ENCODE data around the gene ROCK1.

DNA sequence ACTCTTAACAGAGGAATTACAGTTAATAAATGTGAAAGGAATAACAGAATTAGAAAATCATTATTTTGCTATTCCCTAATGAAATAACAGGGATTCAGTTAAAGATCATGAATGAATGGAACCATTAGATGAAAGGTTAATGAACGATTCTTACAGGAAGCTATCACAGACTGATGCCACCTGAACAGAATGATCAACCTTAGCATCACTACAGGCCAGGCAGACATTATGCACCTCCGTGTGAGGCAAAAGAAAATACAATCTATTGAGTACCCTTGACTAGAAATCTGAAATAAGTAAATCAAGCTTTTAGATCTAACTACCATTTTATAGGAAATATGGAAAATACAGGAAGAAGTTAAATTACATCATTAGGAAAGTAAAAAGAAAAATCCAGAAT, 10.4 kb downstream of the ROCK1 start:
- TF ChIP-seq, protein P1, sequence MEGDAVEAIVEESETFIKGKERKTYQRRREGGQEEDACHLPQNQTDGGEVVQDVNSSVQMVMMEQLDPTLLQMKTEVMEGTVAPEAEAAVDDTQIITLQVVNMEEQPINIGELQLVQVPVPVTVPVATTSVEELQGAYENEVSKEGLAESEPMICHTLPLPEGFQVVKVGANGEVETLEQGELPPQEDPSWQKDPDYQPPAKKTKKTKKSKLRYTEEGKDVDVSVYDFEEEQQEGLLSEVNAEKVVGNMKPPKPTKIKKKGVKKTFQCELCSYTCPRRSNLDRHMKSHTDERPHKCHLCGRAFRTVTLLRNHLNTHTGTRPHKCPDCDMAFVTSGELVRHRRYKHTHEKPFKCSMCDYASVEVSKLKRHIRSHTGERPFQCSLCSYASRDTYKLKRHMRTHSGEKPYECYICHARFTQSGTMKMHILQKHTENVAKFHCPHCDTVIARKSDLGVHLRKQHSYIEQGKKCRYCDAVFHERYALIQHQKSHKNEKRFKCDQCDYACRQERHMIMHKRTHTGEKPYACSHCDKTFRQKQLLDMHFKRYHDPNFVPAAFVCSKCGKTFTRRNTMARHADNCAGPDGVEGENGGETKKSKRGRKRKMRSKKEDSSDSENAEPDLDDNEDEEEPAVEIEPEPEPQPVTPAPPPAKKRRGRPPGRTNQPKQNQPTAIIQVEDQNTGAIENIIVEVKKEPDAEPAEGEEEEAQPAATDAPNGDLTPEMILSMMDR (IDR thresholded peaks at IDR 0.05) = no peak
- TF ChIP-seq POLR2AphosphoS5 (IDR thresholded peaks at IDR 0.05; ENCODE audit: low read depth, low read length) (no peak), RAD21 (IDR thresholded peaks at IDR 0.05; ENCODE audit: low read length) (no peak), TAF1 (IDR thresholded peaks at IDR 0.05; ENCODE audit: borderline replicate concordance, low read depth, low read length) (no peak), ELF1 (IDR thresholded peaks at IDR 0.05) (no peak), SMC3 (IDR thresholded peaks at IDR 0.05; ENCODE audit: low read depth, low read length) (no peak), YY1 (IDR thresholded peaks at IDR 0.05; ENCODE audit: low read depth) (no peak), TCF12 (IDR thresholded peaks at IDR 0.05) (no peak)
- TF ChIP-seq, protein P2, sequence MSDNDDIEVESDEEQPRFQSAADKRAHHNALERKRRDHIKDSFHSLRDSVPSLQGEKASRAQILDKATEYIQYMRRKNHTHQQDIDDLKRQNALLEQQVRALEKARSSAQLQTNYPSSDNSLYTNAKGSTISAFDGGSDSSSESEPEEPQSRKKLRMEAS (IDR thresholded peaks at IDR 0.05; ENCODE audit: low read depth) = no peak
- TF ChIP-seq, protein P3, sequence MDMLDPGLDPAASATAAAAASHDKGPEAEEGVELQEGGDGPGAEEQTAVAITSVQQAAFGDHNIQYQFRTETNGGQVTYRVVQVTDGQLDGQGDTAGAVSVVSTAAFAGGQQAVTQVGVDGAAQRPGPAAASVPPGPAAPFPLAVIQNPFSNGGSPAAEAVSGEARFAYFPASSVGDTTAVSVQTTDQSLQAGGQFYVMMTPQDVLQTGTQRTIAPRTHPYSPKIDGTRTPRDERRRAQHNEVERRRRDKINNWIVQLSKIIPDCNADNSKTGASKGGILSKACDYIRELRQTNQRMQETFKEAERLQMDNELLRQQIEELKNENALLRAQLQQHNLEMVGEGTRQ (IDR thresholded peaks at IDR 0.05; ENCODE audit: borderline replicate concordance, low read depth, low read length) = no peak
